RPMI7951 (cell line): Measurements from ENCODE around the gene DAB2. TPM values are rescaled to one million over a fixed set of nuclear protein-coding genes. Genes with fewer than 3 reads are reported as not detected.

Experiments used
- DNase-seq: peaks from one replicate; pipeline ENCODE4 v3.0.0-alpha.2; 2012; ENCODE audit warnings: low read depth
- total RNA-seq: library from RNA; depleted of rRNA; stranded (reverse); fragments of >200 nt; shearing (Covaris generic); gene quantifications from 2 replicates; pipeline ENCODE4 v1.2.3, GENCODE V29; 2014

The DAB2 gene
- total RNA-seq, 1 experiment from 2014 or later, result 19.9 TPM

- no peak for DNase-seq
These were observed 23.2 kb upstream of the DAB2 start for GRCh38 chr5:39447968-39448367.

- no peak for DNase-seq
These were observed 22.3 kb upstream of the DAB2 start for GRCh38 chr5:39447059-39447458.

GRCh38 chr5:39446231-39446630, 21.5 kb upstream of the DAB2 start:
- no peak for DNase-seq

GRCh38 chr5:39443911-39444310, 19.1 kb upstream of the DAB2 start:
- DNase-seq, result no peak

GRCh38 chr5:39442991-39443390, 18.2 kb upstream of the DAB2 start:
- no peak for DNase-seq

GRCh38 chr5:39441838-39442237, 17.1 kb upstream of the DAB2 start:
- no peak for DNase-seq

GRCh38 chr5:39440958-39441624, 16.3 kb upstream of the DAB2 start:
- DNase-seq, result no peak

- no peak for DNase-seq
These were observed 15.6 kb upstream of the DAB2 start for GRCh38 chr5:39440192-39440957.

- no peak for DNase-seq
These were observed 14.9 kb upstream of the DAB2 start for GRCh38 chr5:39439582-39440162.

GRCh38 chr5:39437467-39437866, 12.7 kb upstream of the DAB2 start:
- no peak for DNase-seq

- no peak for DNase-seq
These were observed 9.1 kb upstream of the DAB2 start for GRCh38 chr5:39433848-39434247.

- DNase-seq, result no peak
These were observed 8.1 kb upstream of the DAB2 start for GRCh38 chr5:39432696-39433530.

- no peak for DNase-seq
These were observed 5.7 kb upstream of the DAB2 start for GRCh38 chr5:39430461-39430860.

- DNase-seq, result no peak
These were observed 3.9 kb upstream of the DAB2 start for GRCh38 chr5:39428640-39429039.

- DNase-seq, result no peak
These were observed 2.9 kb upstream of the DAB2 start for GRCh38 chr5:39427633-39428032.

- no peak for DNase-seq
These were observed 2.4 kb upstream of the DAB2 start for GRCh38 chr5:39427229-39427628.

GRCh38 chr5:39426746-39427105, 1.9 kb upstream of the DAB2 start:
- DNase-seq, result no peak

GRCh38 chr5:39426051-39426745, 1.4 kb upstream of the DAB2 start:
- no peak for DNase-seq

- DNase-seq, result peak; percentile 16
These were observed 1.4 kb downstream of the DAB2 start for GRCh38 chr5:39423331-39423751.

- no peak for DNase-seq
These were observed 2.0 kb downstream of the DAB2 start for GRCh38 chr5:39422728-39423285.

- no peak for DNase-seq
These were observed 2.7 kb downstream of the DAB2 start for GRCh38 chr5:39422036-39422606.
